ENCODE results near the gene GATAD1.

DNA sequence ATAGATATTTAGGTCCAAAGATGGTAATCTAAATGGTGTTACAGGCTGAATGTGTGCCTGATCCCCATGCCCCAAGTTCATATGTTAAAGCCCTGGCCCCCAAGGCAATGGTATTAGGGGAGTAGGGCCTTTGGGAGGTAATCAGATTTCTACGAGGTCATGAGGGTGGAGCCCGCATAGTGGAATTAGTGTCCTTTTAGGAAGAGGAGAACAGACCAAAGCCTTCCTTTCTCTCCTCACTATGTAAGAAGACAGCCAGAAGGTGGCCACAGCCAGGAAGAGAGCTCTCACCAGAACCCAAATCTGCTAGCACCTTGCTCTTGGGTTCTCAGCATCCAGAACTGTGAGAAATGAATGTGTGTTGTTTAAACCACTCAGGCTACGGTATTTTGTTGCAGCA lies 15.3 kb downstream of the GATAD1 start:
- TF ChIP-seq CTCF (IDR thresholded peaks at IDR 0.05) (no peak), SIN3A (IDR thresholded peaks at IDR 0.05; ENCODE audit: borderline replicate concordance, insufficient read depth, low read depth, low read length) (no peak), POLR2AphosphoS5 (IDR thresholded peaks at IDR 0.05; ENCODE audit: low read depth, low read length) (no peak)
- TF ChIP-seq, protein P1, sequence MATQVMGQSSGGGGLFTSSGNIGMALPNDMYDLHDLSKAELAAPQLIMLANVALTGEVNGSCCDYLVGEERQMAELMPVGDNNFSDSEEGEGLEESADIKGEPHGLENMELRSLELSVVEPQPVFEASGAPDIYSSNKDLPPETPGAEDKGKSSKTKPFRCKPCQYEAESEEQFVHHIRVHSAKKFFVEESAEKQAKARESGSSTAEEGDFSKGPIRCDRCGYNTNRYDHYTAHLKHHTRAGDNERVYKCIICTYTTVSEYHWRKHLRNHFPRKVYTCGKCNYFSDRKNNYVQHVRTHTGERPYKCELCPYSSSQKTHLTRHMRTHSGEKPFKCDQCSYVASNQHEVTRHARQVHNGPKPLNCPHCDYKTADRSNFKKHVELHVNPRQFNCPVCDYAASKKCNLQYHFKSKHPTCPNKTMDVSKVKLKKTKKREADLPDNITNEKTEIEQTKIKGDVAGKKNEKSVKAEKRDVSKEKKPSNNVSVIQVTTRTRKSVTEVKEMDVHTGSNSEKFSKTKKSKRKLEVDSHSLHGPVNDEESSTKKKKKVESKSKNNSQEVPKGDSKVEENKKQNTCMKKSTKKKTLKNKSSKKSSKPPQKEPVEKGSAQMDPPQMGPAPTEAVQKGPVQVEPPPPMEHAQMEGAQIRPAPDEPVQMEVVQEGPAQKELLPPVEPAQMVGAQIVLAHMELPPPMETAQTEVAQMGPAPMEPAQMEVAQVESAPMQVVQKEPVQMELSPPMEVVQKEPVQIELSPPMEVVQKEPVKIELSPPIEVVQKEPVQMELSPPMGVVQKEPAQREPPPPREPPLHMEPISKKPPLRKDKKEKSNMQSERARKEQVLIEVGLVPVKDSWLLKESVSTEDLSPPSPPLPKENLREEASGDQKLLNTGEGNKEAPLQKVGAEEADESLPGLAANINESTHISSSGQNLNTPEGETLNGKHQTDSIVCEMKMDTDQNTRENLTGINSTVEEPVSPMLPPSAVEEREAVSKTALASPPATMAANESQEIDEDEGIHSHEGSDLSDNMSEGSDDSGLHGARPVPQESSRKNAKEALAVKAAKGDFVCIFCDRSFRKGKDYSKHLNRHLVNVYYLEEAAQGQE (IDR thresholded peaks at IDR 0.05; ENCODE audit: insufficient read depth in 1 of 2, low read depth in 2 of 2, low read length in 1 of 2) = no peak

Measured in Panc1 (cell line).